ENCODE data around the gene PPP1R3G. TPM values are rescaled to one million over a fixed set of nuclear protein-coding genes. Genes with fewer than 3 reads are reported as not detected.

The PPP1R3G gene
- total and polyA plus RNA-seq, 2 of the 13 experiments (the other 11 are each of a cell fraction or from before 2014, with no cell fraction given): 1.2 to 1.3 TPM

- TF ChIP-seq ZNF383 (CRISPR knock-in tag; IDR thresholded peaks at IDR 0.05; ENCODE audit: borderline replicate concordance) (no peak), ZMAT3 (CRISPR knock-in tag; conservative IDR thresholded peaks at IDR 0.05) (peak; percentile 94), HMGXB4 (CRISPR knock-in tag; IDR thresholded peaks at IDR 0.05; ENCODE audit: borderline replicate concordance in 1 of 2, low read depth in 1 of 2) (peak in 1 of 2 experiments; percentile 68; a peak in 3 of 4 replicates), ZFP62 (CRISPR knock-in tag; IDR thresholded peaks at IDR 0.05) (no peak), AFF4 (CRISPR knock-in tag; IDR thresholded peaks at IDR 0.05) (no peak; the same call in 1 of the 2 replicates), KMT2B (CRISPR knock-in tag; IDR thresholded peaks at IDR 0.05) (no peak; the same call in 1 of the 2 replicates), RFX5 (IDR thresholded peaks at IDR 0.05; ENCODE audit: low read depth, low read length) (peak; percentile 35; the same call in 1 of the 2 replicates), ZNF136 (CRISPR knock-in tag; IDR thresholded peaks at IDR 0.05; ENCODE audit: low read depth) (0 out of 2 replicates have a peak, but pooled peaks have one; percentile 58), MAF1 (CRISPR knock-in tag; IDR thresholded peaks at IDR 0.05; ENCODE audit: borderline replicate concordance) (no peak), ZNF577 (CRISPR knock-in tag; IDR thresholded peaks at IDR 0.05; ENCODE audit: borderline replicate concordance, low read depth) (no peak), MAZ (IDR thresholded peaks at IDR 0.05; ENCODE audit: borderline replicate concordance, low read depth, low read length) (peak; percentile 34; the same call in 1 of the 2 replicates), MAZ (CRISPR knock-in tag; IDR thresholded peaks at IDR 0.05; ENCODE audit: low read depth) (no peak), KDM2A (CRISPR knock-in tag; IDR thresholded peaks at IDR 0.05; ENCODE audit: borderline replicate concordance, low read depth) (no peak; the same call in 1 of the 2 replicates), TBX2 (CRISPR knock-in tag; IDR thresholded peaks at IDR 0.05; ENCODE audit: borderline replicate concordance) (peak; percentile 85), HHEX (CRISPR knock-in tag; IDR thresholded peaks at IDR 0.05) (no peak), E2F1 (CRISPR knock-in tag; IDR thresholded peaks at IDR 0.05) (no peak), ZNF335 (CRISPR knock-in tag; IDR thresholded peaks at IDR 0.05) (no peak), ZNF75D (CRISPR knock-in tag; IDR thresholded peaks at IDR 0.05; ENCODE audit: borderline replicate concordance) (no peak), ZNF782 (CRISPR knock-in tag; IDR thresholded peaks at IDR 0.05; ENCODE audit: borderline replicate concordance) (no peak), ZNF772 (CRISPR knock-in tag; IDR thresholded peaks at IDR 0.05) (peak; percentile 89; the same call in 1 of the 2 replicates), NR2F1 (CRISPR knock-in tag; IDR thresholded peaks at IDR 0.05) (0 out of 4 replicates have a peak, but pooled peaks of 1 of the 2 experiments have one; percentile 20)
Observed at GRCh38 chr6:5082487-5083306, 2.4 kb upstream of the PPP1R3G start (continued).
